WI38 (cell line): ENCODE measurements around the gene MYO9A.

Experiments
- H3K4me3 ChIP-seq: 2 replicates; pipeline ENCODE4 v1.5.1; 2011; ENCODE audit warnings: low read depth, mild to moderate bottlenecking, control low read depth, low read length
- CTCF ChIP-seq: IDR thresholded peaks from 2 replicates; pipeline ENCODE4 v1.5.1; 2012; ENCODE audit warnings: low read depth, mild to moderate bottlenecking, control low read depth, low read length

The MYO9A gene

GRCh38 chr15:71853543-71853942, 264.4 kb downstream of the MYO9A start:
- H3K4me3 ChIP-seq = no peak overlapping the region
- no peak for TF ChIP-seq CTCF

- TF ChIP-seq CTCF = no peak
- no peak overlapping the region for H3K4me3 ChIP-seq
Observed at GRCh38 chr15:71844916-71845315, 273.0 kb downstream of the MYO9A start.

- no peak for TF ChIP-seq CTCF
- H3K4me3 ChIP-seq = no peak overlapping the region
Observed at GRCh38 chr15:71841563-71841962, 276.4 kb downstream of the MYO9A start.

GRCh38 chr15:71830981-71831380, 287.0 kb downstream of the MYO9A start:
- H3K4me3 ChIP-seq = no peak overlapping the region

GRCh38 chr15:71826196-71826595, 291.8 kb downstream of the MYO9A start:
- H3K4me3 ChIP-seq = no peak overlapping the region
- no peak for TF ChIP-seq CTCF

More at GRCh38 chr15:71830981-71831380, 287.0 kb downstream of the MYO9A start:
- no peak for TF ChIP-seq CTCF

- H3K4me3 ChIP-seq = no peak overlapping the region
- no peak for TF ChIP-seq CTCF
Observed at GRCh38 chr15:71825021-71825730, 292.8 kb downstream of the MYO9A start.

GRCh38 chr15:71823801-71824200, 294.1 kb downstream of the MYO9A start:
- no peak for TF ChIP-seq CTCF
- H3K4me3 ChIP-seq = no peak overlapping the region
